NCI-H1436 (cell line): ENCODE data around the gene MYO18B.

ENCODE experiments used
- DNase-seq: peaks from one replicate; lab custom pipeline; 2025; lab: John Stamatoyannopoulos, UW

Gene MYO18B

DNA sequence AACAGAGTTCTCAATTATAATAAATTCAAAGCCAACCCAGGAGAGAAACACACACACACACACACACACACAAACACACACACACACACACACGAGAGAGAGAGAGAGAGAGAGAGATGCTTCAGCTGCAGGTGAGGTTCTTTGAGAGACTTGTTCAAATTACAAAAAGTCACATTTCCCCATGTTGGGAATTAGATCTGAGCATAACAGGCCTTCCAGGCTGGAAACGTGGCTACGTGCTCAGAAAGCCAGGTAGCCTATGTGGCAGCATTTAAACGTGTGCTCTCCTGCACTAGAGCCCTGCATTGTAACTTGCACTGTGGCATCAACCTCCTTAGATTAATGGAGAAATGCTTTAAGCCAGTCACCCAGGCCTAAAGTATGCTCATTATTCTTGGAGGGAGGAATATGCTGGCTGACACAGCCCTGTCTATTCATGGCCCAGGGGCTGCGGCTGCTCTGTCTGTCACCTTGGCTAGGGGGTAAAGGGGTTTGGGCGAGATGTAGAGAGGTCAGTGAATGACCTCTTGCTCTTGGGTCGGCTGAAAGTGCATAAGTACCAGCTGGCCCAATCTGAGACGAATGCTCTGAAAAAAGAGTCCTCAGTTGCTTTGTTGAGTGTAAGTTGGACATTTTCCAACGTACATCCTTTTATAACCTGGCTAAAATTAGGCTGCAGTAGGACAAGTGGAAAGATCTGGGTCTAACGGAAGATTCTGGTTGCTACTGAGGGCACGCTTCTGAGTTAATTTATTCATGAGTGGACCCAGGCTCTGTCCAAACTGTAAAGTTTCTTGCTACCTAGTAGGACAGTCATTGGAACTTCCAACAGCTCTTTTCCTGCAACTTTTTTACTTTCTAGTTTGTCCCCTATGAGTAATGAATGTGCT is 256.1 kb downstream of the MYO18B start:
- DNase-seq = no peak

DNA sequence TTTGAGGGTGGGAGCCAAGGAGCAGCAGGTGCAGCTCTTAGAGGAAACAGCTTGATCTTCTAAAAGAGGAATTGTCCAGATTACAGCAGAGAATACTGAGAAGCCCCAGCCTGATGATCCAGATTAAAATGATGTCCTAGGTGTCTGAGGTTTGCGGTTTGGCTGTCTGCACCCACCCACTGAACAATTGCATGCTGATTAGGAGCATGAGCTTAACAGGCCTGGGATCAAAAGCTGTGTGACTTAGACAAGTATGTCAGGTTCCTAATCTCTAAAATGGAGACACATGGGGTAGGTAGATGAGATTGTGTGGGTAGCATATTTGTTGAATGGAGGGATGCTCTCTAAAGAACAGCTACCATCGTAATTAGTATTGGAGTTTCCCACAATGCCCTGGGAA is 260.5 kb downstream of the MYO18B start:
- no peak for DNase-seq

DNA sequence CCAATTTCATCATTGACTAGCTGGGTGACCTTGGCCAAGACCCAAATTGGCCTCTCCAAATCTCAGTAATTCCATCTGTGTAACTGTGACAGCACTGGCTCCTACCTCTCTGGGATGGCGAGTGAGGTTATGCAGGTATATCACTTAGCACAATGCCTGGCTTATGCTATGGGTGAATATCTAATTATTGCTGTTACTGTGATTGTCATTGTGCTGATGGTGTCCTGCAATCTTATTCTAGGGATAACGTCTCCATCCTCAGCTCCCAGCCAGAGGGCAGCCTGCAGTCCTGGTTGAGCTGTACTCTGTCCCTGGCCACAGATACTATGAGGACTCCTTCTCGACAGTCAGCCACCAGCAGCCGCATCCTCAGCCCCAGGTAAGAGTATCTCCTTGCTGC is 262.5 kb downstream of the MYO18B start:
- DNase-seq = no peak

DNA sequence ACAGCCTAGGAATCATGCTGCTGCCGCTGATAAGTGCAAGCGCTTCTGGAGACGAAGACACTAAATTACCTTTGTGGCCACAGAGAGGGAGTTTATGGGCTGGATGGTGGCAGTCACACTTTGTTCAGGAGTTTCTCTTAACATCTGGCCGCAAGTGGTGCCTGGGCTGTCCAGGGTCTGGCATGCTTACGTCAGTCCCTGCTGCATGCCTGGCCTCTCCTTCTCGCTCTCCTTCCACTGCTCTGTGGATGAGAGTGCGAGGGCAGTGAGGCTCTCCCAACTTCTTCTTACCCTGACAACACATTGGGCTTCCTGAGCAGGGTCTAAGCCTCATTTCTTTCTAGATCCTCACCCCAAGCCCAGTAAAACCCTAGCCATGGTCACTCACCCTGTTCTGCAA is 266.6 kb downstream of the MYO18B start:
- DNase-seq = no peak

DNA sequence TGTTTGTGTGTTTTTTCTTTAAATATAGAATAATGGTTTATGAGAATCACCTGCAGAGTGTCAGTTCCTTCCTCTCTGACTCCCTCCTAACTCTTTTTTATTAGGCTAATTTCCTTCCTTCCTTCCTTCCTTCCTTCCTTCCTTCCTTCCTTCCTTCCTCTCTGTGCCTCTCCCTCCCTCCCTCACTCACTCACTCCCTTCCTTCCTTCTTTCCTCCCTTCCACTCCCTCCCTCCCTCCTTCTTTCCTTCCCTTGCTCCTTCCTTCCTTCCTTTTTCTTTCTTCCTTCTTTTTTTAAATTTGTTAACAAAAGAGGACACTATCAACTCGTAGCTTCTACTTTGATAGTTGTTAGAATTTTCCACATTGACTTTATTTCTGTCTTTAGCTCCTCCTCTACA is 274.9 kb downstream of the MYO18B start:
- DNase-seq = no peak

DNA sequence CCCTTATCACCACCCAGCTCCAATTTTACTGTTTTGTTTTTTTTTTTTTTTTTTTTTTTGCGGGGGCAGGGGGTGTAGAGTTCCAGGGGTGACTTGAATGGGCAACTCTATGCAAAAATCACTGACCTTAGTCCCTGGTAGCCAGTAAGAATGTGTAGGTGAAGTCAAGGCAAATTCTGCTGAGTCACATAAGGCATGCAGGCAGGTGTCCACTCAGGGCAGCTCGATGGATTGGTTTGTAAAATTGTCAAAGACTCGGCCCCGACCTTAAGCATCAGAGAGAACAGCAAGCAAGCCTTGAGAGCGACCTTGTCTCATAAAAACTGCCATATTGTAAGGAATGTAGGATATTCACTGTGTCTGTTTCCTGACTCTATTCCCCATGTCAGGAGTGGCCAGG is 275.9 kb downstream of the MYO18B start:
- DNase-seq = no peak

DNA sequence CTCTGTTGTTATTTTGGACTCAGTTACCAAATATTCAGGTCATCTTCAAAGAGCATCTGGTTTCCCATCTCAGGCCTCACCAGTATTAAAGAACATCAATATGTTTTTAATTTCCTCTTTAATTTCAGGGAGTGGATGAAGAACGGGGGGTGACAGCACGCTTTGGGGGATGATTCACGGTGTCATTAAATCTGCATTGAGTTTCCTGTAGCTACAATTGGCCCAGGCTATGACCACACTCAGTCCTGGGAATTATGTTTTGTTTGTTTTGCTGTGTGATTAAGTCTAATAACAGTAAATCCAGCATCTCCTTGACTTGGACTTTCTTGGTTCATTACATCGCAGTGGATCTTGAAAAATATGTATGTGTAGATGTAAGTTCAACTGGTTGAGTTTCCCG is 277.6 kb downstream of the MYO18B start:
- no peak for DNase-seq

DNA sequence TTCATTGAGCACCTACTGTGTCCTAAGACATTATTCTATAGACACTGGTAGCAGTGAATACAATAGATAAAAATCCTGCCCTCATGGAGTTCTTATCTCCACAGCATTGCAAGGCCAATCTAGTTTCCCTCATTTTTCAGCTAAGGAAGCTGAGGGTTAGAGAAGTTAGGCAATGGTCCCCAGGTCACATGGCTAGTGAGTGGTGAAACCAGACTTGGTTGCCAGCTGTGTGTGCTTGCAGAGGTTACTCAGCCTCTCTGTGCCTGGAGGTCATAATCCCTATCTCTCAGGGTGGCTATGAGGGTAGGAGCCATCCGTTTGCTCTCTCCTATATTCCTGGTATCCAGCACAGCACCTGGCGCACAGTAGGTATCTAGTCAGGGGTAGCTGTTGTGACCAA is 279.5 kb downstream of the MYO18B start:
- no peak for DNase-seq

DNA sequence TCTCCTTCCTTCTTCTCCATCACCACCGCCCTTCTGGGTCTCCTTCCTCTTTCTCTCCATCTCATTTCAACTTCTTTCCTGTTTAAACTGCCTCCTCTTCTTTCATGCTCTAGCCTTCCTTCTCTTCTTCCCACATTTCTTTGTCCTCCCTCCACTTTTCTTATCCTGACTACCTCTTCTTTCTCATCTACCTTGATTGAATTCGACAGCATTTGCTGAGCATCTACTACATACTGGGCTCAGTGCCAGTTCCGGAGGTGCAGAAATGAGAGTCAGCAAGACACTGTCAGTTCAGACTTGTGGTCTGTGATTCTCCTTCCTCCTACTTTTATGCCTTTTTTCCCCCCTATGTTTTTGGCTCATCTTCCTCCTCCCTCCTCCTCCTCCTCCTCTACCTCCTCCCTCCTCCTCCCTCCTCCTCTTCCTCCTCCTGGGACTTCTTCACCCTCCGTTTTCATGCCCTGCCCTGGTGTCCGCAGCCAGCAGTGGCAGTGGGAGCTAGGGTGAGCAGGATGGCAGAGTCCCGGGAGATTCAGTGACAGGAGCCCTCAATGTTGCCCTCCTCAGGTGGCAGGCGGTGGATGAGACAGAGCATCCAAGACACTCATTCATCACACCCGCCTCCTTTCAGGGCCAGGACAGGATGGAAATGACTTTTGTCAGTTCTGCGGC is 281.3 kb downstream of the MYO18B start:
- DNase-seq = no peak

DNA sequence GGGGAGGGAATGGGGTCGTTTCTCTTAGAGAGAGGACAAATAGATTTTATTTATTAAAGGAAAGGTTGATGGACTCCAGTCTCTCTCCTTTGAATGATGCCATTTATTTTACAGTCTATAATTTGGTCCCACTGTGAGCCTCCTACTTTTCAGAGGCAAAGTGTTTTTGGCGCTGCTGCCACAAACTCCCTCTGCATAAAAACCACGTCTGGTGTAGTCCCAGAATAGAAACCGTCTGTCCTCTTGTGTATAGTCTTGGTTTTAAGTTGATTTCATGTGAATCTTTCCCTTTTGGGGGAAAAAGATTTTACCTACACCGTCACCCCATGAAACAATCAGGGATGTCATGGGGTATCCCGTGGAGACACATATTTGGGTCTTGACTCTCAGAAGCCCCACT is 283.6 kb downstream of the MYO18B start:
- DNase-seq = no peak

DNA sequence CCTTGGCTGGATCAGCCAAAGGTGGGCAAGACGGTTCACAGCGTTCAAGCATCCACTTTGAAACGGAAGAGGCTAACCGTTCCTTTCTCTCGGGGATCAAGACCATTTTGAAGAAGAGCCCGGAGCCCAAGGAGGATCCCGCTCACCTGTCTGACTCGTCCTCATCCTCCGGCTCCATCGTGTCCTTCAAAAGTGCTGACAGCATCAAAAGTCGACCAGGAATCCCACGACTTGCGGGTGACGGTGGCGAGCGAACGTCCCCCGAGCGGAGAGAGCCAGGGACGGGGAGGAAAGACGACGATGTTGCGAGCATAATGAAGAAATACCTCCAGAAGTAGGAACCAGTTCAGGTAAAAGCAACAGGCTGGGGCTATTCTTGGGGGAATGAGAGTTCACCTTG is 285.4 kb downstream of the MYO18B start:
- no peak for DNase-seq

DNA sequence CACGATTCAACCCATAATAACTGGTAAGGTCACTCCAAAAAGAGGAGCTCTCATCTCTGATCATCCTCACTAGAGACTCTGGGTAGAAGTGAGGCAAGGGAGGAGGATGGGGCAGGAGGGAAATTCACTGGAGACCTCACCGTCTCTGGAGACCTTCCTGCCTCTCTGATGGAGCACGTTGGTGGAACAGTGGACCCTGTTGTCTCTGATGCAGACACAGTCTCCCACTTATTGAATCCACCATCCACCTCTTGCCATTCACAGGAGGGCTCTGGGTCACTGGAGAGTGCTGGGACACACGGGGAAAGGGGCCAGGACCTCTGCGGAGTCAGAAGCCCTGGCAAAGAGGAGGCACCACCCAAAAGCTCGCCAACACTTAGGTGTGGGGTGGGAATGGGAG is 289.7 kb downstream of the MYO18B start:
- DNase-seq = no peak

DNA sequence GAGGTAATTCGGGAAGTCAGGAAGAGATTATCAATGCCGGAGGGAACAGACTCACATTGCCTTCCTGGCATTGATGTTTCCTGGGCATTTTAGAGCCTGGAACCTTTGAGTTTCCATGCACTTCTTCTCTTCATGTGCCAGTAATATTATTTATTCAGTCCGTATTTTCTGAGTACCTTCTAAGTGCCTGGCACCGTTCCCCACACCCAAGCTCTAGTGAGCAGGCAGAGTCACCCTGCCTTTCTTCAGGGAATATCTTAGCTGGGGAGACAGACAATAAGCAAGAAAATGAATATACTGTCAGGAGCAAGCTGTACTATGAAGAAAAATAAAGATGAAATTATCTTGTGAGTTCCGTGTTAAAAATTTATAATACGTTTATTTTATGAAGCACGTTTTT is 291.1 kb downstream of the MYO18B start:
- no peak for DNase-seq

DNA sequence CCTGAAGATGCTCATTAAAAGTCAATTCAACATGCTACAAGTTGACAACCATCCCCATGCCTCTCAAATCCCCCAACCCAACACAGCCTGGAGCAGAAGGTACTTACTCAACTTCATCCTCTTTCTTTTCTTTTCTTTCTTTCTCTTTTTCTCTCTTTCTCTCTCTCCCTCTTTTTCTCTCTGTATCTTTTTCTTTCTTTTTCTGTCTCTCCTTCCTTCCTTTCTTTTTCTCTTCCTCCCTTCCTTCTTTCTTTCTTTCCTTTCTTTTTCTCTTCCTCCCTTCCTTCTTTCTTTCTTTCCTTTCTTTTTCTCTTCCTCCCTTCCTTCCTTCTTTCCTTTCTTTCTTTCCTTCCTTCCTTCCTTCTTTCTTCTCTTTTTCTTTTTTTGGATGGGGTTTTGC is 291.6 kb downstream of the MYO18B start:
- DNase-seq = no peak

DNA sequence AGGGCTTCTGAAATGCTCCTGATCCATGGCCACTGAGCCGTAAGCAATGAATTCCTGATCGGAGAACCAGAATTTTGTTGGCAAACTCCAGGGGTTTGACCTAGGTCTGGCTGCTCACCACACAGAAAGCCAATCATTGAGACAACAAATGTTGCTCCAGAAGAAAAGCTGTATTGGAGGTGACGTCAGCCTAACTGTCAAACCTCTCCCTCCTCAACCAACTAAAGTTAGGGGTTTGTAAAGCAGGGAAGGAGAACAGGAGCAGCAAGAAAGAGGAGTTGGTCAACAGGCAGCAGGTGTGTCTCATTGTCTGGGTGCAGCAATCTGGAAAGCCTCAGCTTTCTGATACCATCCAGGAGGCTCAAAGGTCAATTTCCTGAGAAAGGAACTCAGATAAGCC is 293.5 kb downstream of the MYO18B start:
- DNase-seq = no peak

DNA sequence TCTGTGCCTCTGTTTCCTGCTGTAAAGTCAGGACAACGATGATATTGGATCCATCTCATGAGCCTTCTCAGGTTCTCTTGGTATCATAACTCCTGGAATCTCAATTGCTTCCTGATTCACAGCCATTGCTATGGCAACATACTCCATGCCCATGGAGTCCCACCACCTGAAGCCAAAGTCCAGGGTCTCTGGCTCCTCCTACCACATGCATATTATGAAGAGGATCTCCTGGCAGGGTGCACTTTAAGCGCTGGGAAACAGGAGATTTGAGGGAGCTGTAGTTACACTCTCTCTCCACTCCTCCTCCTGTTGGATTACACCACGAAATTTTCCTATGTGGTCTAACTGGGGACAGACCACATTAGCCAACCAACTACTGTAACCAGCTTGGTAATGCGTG is 296.4 kb downstream of the MYO18B start:
- no peak for DNase-seq

DNA sequence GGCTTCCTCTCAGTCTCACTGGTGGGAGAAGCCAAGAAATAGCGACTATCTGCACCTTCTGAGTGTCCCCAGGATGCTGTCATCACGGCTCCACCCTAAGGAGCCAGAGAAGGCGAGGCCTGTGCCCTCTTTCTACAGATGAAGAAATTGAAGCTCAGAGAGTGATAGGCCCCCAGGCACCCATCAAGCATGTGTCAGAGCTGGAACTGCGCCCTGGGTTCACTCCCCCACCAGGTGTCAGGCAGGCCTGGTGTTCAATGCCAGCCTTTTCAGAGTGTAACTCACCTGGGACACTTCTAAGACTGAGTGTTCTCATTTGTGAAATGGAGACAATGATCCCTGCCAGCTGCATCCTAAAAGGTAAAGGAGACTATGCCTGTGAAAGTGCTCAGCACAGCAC is 299.9 kb downstream of the MYO18B start:
- DNase-seq = peak; percentile 96

DNA sequence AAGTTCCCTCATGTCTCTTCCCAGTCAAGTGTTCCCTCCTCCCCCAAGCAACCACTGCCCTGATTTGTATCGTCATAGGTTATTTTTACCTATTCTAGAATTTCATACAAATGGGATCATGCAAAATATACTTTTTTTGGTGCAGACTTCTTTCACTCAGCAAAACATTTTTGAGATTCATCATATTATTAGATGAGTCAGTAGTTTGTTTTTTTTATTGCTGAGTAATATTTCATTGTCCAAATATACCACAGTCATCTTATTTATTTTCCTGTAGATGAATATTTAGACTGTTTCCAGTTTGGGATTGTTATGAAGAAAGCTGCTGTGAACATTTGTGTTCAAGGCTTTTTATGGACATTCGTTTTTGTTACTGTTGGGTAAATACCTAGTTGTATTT is 301.0 kb downstream of the MYO18B start:
- no peak for DNase-seq

DNA sequence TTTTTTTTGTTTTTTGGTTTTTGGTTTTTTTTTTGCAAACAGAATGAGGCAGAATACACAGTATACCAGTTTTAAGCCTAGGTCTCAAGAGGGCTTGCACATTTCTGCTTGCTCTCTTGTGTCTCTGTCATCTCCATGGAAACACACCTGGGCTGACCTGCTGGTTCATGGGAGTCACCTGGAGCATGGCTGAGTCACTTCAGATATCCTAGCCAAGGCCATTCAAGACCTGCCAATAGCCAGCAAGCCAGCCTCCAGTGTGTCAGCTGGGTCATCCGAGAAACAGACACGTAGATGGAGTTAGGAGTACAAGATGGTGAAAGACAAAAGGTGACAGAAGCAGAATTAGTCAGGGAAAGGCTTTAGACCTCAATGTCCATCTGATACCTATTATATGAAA is 303.1 kb downstream of the MYO18B start:
- no peak for DNase-seq

DNA sequence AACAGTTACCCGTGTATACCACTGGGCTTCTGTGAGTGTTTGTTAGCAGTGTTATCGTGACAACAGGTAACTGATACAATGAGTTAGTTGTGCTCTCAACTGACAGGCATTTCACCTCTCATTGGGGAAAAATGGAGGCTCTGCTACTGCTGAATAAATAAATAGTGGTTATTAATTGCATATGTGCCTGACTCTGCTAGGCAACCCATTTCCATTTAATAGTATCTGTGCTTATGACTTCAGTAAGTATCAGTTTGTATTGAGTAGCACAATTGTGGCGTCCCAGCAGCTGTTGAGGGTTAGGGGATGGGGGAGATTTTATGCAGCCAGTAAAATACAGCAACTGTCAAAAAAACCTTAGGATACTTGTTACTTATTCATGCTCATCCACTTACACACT is 303.9 kb downstream of the MYO18B start:
- DNase-seq = no peak

DNA sequence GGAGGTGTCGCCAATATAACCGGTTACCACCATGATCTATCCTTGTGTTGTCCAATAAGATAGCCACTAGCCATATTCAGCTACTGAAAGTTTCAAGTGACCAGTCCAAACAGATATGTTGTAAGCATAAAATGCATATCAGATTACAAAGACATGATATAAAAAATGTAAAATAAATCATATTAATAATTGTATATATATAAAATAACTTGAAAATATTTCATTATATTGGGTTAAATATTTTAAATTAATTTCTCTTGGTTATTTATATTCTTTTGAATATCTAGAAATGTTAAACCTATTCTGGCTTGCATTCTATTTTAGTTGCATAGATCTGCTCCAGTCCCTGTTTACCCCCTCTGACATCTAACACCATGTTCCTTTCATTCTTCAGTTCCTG is 305.5 kb downstream of the MYO18B start:
- DNase-seq = no peak

DNA sequence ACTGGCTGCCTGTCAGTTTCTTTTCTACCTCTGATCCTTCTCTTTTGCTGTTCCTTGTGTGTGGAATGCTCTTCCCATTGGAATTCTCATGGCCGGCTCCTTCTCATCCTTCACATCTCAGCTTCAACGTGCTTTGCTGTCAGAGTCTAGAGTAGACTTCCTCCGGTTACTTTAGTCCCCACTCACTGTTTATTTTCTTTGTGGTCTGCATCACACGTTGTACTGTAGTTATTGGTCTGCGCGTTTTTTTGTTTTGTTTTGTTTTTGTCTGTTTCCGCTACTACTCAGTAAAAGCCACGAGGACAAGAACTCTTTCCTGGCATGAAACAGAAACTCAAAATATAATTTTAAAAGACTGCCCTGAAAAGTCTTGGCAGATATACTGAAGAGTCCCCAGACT is 305.9 kb downstream of the MYO18B start:
- no peak for DNase-seq

DNA sequence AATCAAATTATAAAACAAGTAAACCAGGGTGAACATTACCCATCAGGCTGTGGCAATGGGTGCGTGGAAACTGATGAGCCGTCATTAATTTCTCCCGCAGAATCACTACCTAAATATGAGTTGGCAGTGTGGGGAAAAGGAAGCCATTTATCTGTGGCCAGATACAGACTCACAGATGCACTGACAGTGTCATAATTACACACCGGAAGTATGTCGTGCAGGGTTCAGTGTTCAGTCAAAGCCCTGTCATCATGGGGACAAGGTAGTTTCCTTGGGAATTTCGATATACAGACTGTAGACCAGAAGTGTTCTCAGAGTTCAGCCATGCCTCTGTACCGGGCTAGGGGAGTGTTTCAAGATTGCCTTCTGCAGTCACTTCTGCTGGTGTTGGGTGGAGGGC is 308.1 kb downstream of the MYO18B start:
- DNase-seq = no peak
